ENCODE measurements around the gene GNAI3. TPM values are rescaled to one million over a fixed set of nuclear protein-coding genes. Genes with fewer than 3 reads are reported as not detected.

GNAI3 gene
- total and polyA plus RNA-seq, 2 of the 8 experiments (the other 6 are each of a cell fraction or from before 2014, with no cell fraction given), result 4.0 to 9.8 TPM

GRCh38 chr1:109655615-109656519 lies 107.5 kb downstream of the GNAI3 start, which contains the start of gene GSTM4 (continued):
- TF ChIP-seq E2F6 (IDR thresholded peaks at IDR 0.05) (peak; percentile 42; the same call in 1 of the 2 replicates), CHD1 (IDR thresholded peaks at IDR 0.05; ENCODE audit: low read depth, low read length) (no peak), CREB1 (IDR thresholded peaks at IDR 0.05) (0 out of 2 replicates have a peak, but pooled peaks have one; percentile 28), BACH1 (IDR thresholded peaks at IDR 0.05; ENCODE audit: low read length) (peak; percentile 26; the same call in 1 of the 2 replicates), PHF8 (conservative IDR thresholded peaks at IDR 0.05; ENCODE audit: low read depth, low read length) (no peak), SP1 (IDR thresholded peaks at IDR 0.05; ENCODE audit: low read depth, low read length) (0 out of 2 replicates have a peak, but pooled peaks have one; percentile 26), ASH2L (IDR thresholded peaks at IDR 0.05; ENCODE audit: low read length) (peak; percentile 79)

Data from H1 (cell line).